Trophoblast cell (in vitro differentiated cells and primary cell): ENCODE data around the gene WDR12.

Source experiments
- DNase-seq, 2 donors: peaks; one replicate each; pipeline ENCODE4 v3.0.0-alpha.2; 2016
- H2AFZ ChIP-seq: 2 replicates; pipeline ENCODE4 v1.6.1; 2013; ENCODE audit warnings: low read length, moderate library complexity, mild to moderate bottlenecking; ENCODE audit not compliant: insufficient read depth, poor library complexity
- H2AK5ac ChIP-seq: 2 replicates; pipeline ENCODE4 v1.6.1; 2013; ENCODE audit warnings: mild to moderate bottlenecking, low read length
- H2BK120ac ChIP-seq: 2 replicates; pipeline ENCODE4 v1.6.1; 2013; ENCODE audit warnings: low read length, mild to moderate bottlenecking, moderate library complexity; ENCODE audit not compliant: insufficient read depth, poor library complexity
- H2BK12ac ChIP-seq: 2 replicates; pipeline ENCODE4 v1.6.1; 2013; ENCODE audit warnings: mild to moderate bottlenecking, low read length, moderate library complexity
- H2BK5ac ChIP-seq: 2 replicates; pipeline ENCODE4 v1.6.1; 2013; ENCODE audit warnings: low read length, low read depth, moderate library complexity, mild to moderate bottlenecking; ENCODE audit not compliant: poor library complexity
- H3K14ac ChIP-seq: 2 replicates; pipeline ENCODE4 v1.6.1; 2013; ENCODE audit warnings: mild to moderate bottlenecking, low read length
- H3K18ac ChIP-seq: 2 replicates; pipeline ENCODE4 v1.6.1; 2013; ENCODE audit warnings: mild to moderate bottlenecking, low read length
- H3K23ac ChIP-seq: 2 replicates; pipeline ENCODE4 v1.6.1; 2013; ENCODE audit warnings: low read length
- H3K27ac ChIP-seq: 2 replicates; pipeline ENCODE4 v1.5.1; 2013; ENCODE audit warnings: low read depth, mild to moderate bottlenecking, inconsistent platforms, low read length, moderate library complexity
- H3K27me3 ChIP-seq: 2 replicates; pipeline ENCODE4 v1.6.1; 2013; ENCODE audit warnings: inconsistent platforms, mild to moderate bottlenecking, low read length, moderate library complexity; ENCODE audit not compliant: insufficient read depth
- H3K36me3 ChIP-seq, 2 experiments: 1 replicate in 1 of 2; 2 replicates in 1 of 2; pipeline ENCODE4 v1.6.1; 2013; ENCODE audit warnings: low read length in 2 of 2, mild to moderate bottlenecking in 2 of 2, moderate library complexity in 1 of 2; ENCODE audit not compliant: insufficient read depth in 2 of 2, control insufficient read depth in 1 of 2
- H3K4ac ChIP-seq: 2 replicates; pipeline ENCODE4 v1.6.1; 2013; ENCODE audit warnings: low read depth, mild to moderate bottlenecking, low read length, moderate library complexity
- H3K4me1 ChIP-seq, 2 experiments: 1 replicate in 1 of 2; 2 replicates in 1 of 2; pipeline ENCODE4 v1.6.1; 2013; ENCODE audit warnings: low read length in 2 of 2, mild to moderate bottlenecking in 2 of 2, moderate library complexity in 1 of 2; ENCODE audit not compliant: insufficient read depth in 2 of 2, control insufficient read depth in 1 of 2
- H3K4me2 ChIP-seq: 2 replicates; pipeline ENCODE4 v1.6.1; 2013; ENCODE audit warnings: inconsistent platforms, mild to moderate bottlenecking, low read length, moderate library complexity
- H3K4me3 ChIP-seq: 2 replicates; pipeline ENCODE4 v1.5.1; 2013; ENCODE audit warnings: mild to moderate bottlenecking, low read depth, low read length, inconsistent platforms
- H3K79me1 ChIP-seq: one replicate; pipeline ENCODE4 v1.6.1; 2013; ENCODE audit warnings: low read length
- H3K79me2 ChIP-seq: 2 replicates; pipeline ENCODE4 v1.6.1; 2013; ENCODE audit warnings: low read length, mild to moderate bottlenecking; ENCODE audit not compliant: control insufficient read depth, insufficient read depth, poor library complexity
- H3K9ac ChIP-seq: 2 replicates; pipeline ENCODE4 v1.6.1; 2013; ENCODE audit warnings: mild to moderate bottlenecking, low read length
- H3K9me3 ChIP-seq: 2 replicates; pipeline ENCODE4 v1.6.1; 2013; ENCODE audit warnings: low read depth, mild to moderate bottlenecking, control low read depth, inconsistent platforms, low read length; ENCODE audit not compliant: insufficient read depth
- H4K12ac ChIP-seq: 2 replicates; pipeline ENCODE4 v1.6.1; 2013; ENCODE audit warnings: low read depth, mild to moderate bottlenecking, low read length, moderate library complexity
- H4K8ac ChIP-seq: 2 replicates; pipeline ENCODE4 v1.6.1; 2013; ENCODE audit warnings: low read depth, mild to moderate bottlenecking, low read length, moderate library complexity
- H4K91ac ChIP-seq: one replicate; pipeline ENCODE4 v1.6.1; 2013; ENCODE audit warnings: low read depth, mild to moderate bottlenecking, low read length, moderate library complexity
- WGBS: extraction: QIAGEN DNeasy Blood & Tissue Kit; methylation state at CpG from one replicate; pipeline ENCODE4 v1.1.7; 2013; ENCODE audit warnings: missing lambda C conversion rate; ENCODE audit not compliant: insufficient read length, insufficient coverage; ENCODE audit errors: extremely low coverage; 5-methylcytosine and 5-hydroxymethylcytosine counted together

The WDR12 gene

DNA sequence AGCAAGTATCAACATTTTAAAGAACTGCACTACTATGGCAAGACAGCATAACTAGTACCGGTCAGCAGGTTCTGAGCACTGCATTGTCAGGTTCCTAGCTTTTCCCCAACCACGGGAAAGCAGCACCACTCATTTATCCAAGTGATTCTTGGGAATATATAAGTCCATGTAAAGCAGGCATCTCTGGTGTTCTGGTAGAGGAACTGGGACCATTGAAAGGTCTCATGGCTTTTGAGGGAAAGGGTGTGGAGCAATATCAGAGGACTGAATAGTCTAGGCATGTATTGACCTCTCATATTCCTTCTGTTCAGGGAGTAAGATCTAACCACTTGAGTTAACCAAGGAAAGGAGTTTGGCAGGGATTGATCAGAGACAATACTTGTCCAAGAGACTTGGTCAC lies 33.8 kb downstream of the WDR12 start:
- H3K4me3 ChIP-seq: no peak overlapping the region
- H3K79me2 ChIP-seq: no peaks in the 10 kb centered on the region
- H3K4me2 ChIP-seq: no peak overlapping the region
- H3K4me1 ChIP-seq: no peaks in the 10 kb centered on the region
- H3K18ac ChIP-seq: no peak overlapping the region
- no peak overlapping the region for H4K8ac ChIP-seq
- H3K27me3 ChIP-seq: no peaks in the 10 kb centered on the region
- no peak for DNase-seq
- H3K27ac ChIP-seq: no peak overlapping the region
- no peak overlapping the region for H4K12ac ChIP-seq
- no peak overlapping the region for H2BK5ac ChIP-seq
- no peak overlapping the region for H4K91ac ChIP-seq
- H3K14ac ChIP-seq: no peak overlapping the region
- no peak overlapping the region for H2AFZ ChIP-seq
- H2BK120ac ChIP-seq: no peak overlapping the region
- H3K4ac ChIP-seq: no peak overlapping the region
- no peak overlapping the region for H3K9ac ChIP-seq
- H3K36me3 ChIP-seq: peaks cover 9 to 10% of the 10 kb centered on the region in 2 experiments
- H2AK5ac ChIP-seq: no peak overlapping the region
- no peaks in the 10 kb centered on the region for H3K79me1 ChIP-seq
- H3K23ac ChIP-seq: no peak overlapping the region
- no peak overlapping the region for H2BK12ac ChIP-seq
- no CpG with 5 or more reads among the region's 2 CpGs for WGBS
- H3K9me3 ChIP-seq: no peaks in the 10 kb centered on the region

DNA sequence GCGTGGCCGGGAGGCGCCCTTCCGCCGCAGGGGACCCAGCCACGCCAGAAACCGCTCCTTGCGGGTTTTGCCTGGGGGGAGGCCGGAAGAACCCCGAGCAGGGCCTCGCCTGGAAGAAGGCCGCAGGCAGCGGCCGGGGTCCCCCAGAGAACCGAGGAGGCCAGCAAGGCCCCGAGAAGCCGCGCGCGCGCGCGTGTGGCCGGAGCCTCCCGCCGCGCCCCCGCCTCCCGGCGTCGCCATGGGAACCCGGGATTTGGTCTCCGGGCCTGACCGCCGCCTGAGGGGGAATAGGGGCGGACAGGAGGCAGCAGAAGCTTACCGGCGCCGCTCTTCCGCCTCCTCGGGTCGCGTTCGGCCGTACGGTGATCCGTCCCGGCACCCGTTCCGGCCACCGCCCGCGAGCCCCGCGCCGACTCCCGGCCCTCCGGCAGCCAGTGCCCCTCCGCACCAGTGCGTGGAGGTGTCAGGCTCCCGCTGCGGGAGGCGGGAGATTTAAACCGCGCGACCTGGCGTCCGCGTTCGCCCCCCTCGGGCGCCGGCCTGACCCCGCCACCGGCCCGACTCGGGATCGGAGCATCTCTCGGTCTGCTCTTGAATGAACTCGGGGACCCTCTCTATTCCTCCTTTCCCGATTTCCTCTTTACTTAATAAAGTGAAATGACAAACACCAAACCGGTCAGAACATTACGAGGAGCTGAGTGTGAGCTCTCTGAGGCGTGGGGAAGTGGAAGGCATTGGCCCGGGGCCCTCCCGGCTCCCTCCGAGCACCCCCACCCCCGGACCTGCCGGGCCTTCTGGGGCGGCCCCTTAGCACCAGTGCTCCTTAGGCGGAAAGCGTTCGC lies 40.0 kb downstream of the WDR12 start, which contains the start of gene ICA1L:
ICA1L (minus strand) TSS at position 467 of the 842 bp plus-strand sequence. CDS start 42,757 bp downstream, outside the sequence.
- Histone ChIP-seq H3K36me3 (peaks cover 0 to under 1% of the 10 kb centered on the region in 2 experiments), H4K91ac (peak within 1 kb of the TSS; percentile 36)

DNA sequence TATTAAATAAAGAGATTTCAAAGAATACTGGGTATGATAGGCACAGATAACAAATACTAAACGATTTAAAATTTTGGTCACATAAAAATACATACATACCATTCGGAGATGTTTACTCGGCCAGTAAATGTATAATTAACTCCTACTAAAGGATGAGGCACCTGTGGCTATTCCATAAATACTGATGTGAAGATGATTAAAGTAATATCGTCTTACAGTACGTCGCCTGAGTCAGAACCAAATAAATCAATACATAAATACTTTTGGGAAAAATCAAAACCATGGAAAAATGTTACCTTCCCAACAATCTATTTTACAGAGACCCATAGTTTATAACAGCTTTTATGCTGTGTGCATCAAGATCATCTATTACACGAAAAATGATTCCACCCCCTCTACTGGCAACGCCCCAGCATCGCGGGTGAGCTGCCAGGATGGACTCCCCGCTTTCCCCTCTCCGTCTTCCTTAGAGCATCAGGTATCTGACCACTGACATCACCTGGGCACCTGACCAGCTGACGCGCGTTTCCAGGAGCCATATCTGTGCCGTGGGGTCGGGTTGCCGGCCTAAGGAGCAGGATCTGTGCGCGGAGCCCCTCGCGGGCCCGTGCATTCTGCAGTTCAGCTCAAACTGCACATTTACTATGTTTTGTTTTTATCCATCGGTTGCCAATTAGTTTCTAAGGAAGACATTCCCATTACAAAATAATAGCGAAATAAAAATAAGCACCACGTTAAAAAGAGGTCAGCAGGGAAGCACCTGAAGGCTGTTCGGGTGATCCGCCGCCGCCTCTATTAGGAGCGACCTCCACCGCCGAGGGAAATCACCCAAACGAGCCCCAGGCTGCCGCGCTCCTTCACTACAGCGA lies 40.8 kb downstream of the WDR12 start:
- Histone ChIP-seq H4K12ac (peak overlapping the region; percentile 49), H3K4me3 (peak overlapping the region; percentile 92), H4K8ac (peak overlapping the region; percentile 73), H3K9me3 (peaks cover 3% of the 10 kb centered on the region), H3K4me2 (peak overlapping the region; percentile 90), H3K4ac (no peak overlapping the region), H2BK12ac (no peak overlapping the region), H3K27me3 (no peaks in the 10 kb centered on the region), H4K91ac (peak overlapping the region; percentile 36), H3K27ac (no peak overlapping the region), H2BK120ac (peak overlapping the region; percentile 52), H3K79me1 (peaks cover 6% of the 10 kb centered on the region), H3K23ac (no peak overlapping the region), H3K14ac (peak overlapping the region; percentile 18), H3K4me1 (no peaks in the 10 kb centered on the region), H3K36me3 (no peaks in the 10 kb centered on the region), H2AFZ (peak overlapping the region; percentile 81), H2BK5ac (no peak overlapping the region), H2AK5ac (no peak overlapping the region), H3K9ac (no peak overlapping the region), H3K18ac (no peak overlapping the region), H3K79me2 (no peaks in the 10 kb centered on the region)
- DNase-seq: peak; percentile 41 to 69
- WGBS: no CpG with 5 or more reads among the region's 37 CpGs

More for the DNA sequence above, 40.0 kb downstream of the WDR12 start, which contains the start of gene ICA1L:
- no peaks in the 10 kb centered on the region for H3K27me3 ChIP-seq
- peak within 1 kb of the TSS; percentile 49 for H4K12ac ChIP-seq
- peak within 1 kb of the TSS; percentile 1 for H3K9ac ChIP-seq
- H2BK5ac ChIP-seq: no peak within 1 kb of the TSS
- H3K9me3 ChIP-seq: peaks cover 3% of the 10 kb centered on the region
- no peak within 1 kb of the TSS for H2BK12ac ChIP-seq
- no CpG with 5 or more reads among the region's 93 CpGs for WGBS
- no peak within 1 kb of the TSS for H3K27ac ChIP-seq
- no peak within 1 kb of the TSS for H2AK5ac ChIP-seq
- H3K4me2 ChIP-seq: peak within 1 kb of the TSS; percentile 90
- peak within 1 kb of the TSS; percentile 73 for H4K8ac ChIP-seq
- DNase-seq: peak; percentile 61 to 88
- H3K79me1 ChIP-seq: peaks cover 6% of the 10 kb centered on the region
- no peak within 1 kb of the TSS for H3K4ac ChIP-seq
- H3K79me2 ChIP-seq: no peaks in the 10 kb centered on the region
- H2BK120ac ChIP-seq: peak within 1 kb of the TSS; percentile 52
- peak within 1 kb of the TSS; percentile 18 for H3K14ac ChIP-seq
- no peak within 1 kb of the TSS for H3K18ac ChIP-seq
- H3K4me3 ChIP-seq: peak within 1 kb of the TSS; percentile 92
- H3K23ac ChIP-seq: no peak within 1 kb of the TSS
- peak within 1 kb of the TSS; percentile 81 for H2AFZ ChIP-seq
- no peaks in the 10 kb centered on the region for H3K4me1 ChIP-seq

DNA sequence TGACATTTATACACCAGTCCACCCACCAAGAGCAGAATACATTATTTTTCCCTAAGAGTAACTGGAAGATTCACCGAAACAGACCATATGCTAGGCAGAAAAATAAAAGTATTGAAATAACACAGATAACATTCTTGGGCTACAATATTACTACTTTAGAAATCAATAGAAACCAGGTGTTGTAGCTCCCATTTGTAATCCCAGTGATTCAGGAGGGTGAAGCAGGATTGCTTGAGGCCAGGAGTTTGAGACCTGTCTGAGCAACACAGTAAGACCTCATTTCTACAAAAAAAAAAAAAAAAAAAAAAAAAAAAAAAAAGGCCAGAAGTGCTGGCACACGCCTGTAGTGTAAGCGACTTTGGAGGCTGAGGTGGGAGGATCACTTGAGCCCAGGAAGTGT lies 49.5 kb downstream of the WDR12 start:
- Histone ChIP-seq H2BK5ac (no peak overlapping the region), H3K27me3 (no peaks in the 10 kb centered on the region), H3K23ac (no peak overlapping the region), H3K4me3 (no peak overlapping the region), H2AFZ (no peak overlapping the region), H3K18ac (no peak overlapping the region), H3K79me1 (no peaks in the 10 kb centered on the region), H3K4me2 (no peak overlapping the region), H3K4me1 (no peaks in the 10 kb centered on the region), H3K9me3 (no peaks in the 10 kb centered on the region), H4K8ac (no peak overlapping the region), H3K79me2 (no peaks in the 10 kb centered on the region), H3K9ac (no peak overlapping the region), H3K4ac (no peak overlapping the region), H4K12ac (no peak overlapping the region), H4K91ac (no peak overlapping the region), H2BK12ac (no peak overlapping the region), H2BK120ac (no peak overlapping the region), H3K14ac (no peak overlapping the region), H3K27ac (no peak overlapping the region), H2AK5ac (no peak overlapping the region), H3K36me3 (no peaks in the 10 kb centered on the region)
- no peak for DNase-seq
- no CpG with 5 or more reads among the region's 3 CpGs for WGBS
